CD8-positive, alpha-beta memory T cell (primary cell): Measurements from ENCODE around the gene WDFY4. TPM values are rescaled to one million over a fixed set of nuclear protein-coding genes. Genes with fewer than 3 reads are reported as not detected.

Experiments used
- CTCF ChIA-PET: fragments of 350-600 bp; sonication (Branson Sonifier 250); formaldehyde crosslinking; loops from one replicate; lab custom pipeline; 2021; ENCODE audit warnings: antibody characterized with exemption; lab: Charles Lee
- POLR2A ChIA-PET: fragments of 350-600 bp; sonication (Branson Sonifier 250); formaldehyde crosslinking; loops from one replicate; lab custom pipeline; 2021; ENCODE audit warnings: antibody characterized with exemption; lab: Charles Lee
- DNase-seq, 5 donors: peaks; one replicate each; pipeline versions ENCODE4 v3.0.0 to v3.0.0-alpha.2; 2020 to 2022; ENCODE audit warnings: mixed read lengths in 1 of 5
- H3K27ac ChIP-seq: one replicate; pipeline ENCODE4 v1.7.0; 2013; ENCODE audit warnings: low read depth, mild to moderate bottlenecking, low read length, moderate library complexity
- H3K27me3 ChIP-seq: 2 replicates; pipeline ENCODE4 v1.7.0; 2013; ENCODE audit warnings: low read length, mild to moderate bottlenecking; ENCODE audit not compliant: insufficient read depth, poor library complexity, severe bottlenecking
- H3K36me3 ChIP-seq: 2 replicates; pipeline ENCODE4 v1.7.0; 2013; ENCODE audit warnings: mild to moderate bottlenecking, low read length, moderate library complexity; ENCODE audit not compliant: insufficient read depth
- H3K4me1 ChIP-seq: 2 replicates; pipeline ENCODE4 v1.7.0; 2013; ENCODE audit warnings: mild to moderate bottlenecking, low read length, moderate library complexity; ENCODE audit not compliant: insufficient read depth
- H3K4me3 ChIP-seq: 2 replicates; pipeline ENCODE4 v1.7.0; 2013; ENCODE audit warnings: mild to moderate bottlenecking, low read length
- H3K9me3 ChIP-seq: 2 replicates; pipeline ENCODE4 v1.7.0; 2013; ENCODE audit warnings: mild to moderate bottlenecking, low read length
- H3K27ac Mint-ChIP-seq, 8 donors: one replicate each; pipeline ENCODE4 v1.8.0; 2020 to 2021; ENCODE audit warnings: mixed read lengths in 8 of 8, mild to moderate bottlenecking in 6 of 8, inconsistent platforms in 3 of 8, moderate library complexity in 3 of 8
- H3K27me3 Mint-ChIP-seq, 2 donors: one replicate each; pipeline ENCODE4 v1.8.0; 2020 to 2021; ENCODE audit warnings: mixed read lengths in 2 of 2, mild to moderate bottlenecking in 1 of 2, moderate library complexity in 1 of 2
- H3K36me3 Mint-ChIP-seq, 3 donors: one replicate each; pipeline ENCODE4 v1.8.0; 2020 to 2021; ENCODE audit warnings: mixed read lengths in 3 of 3, inconsistent platforms in 1 of 3, mild to moderate bottlenecking in 1 of 3
- H3K4me1 Mint-ChIP-seq, 3 donors: one replicate each; pipeline ENCODE4 v1.8.0; 2020 to 2021; ENCODE audit warnings: mixed read lengths in 3 of 3, inconsistent platforms in 1 of 3, mild to moderate bottlenecking in 1 of 3
- H3K4me3 Mint-ChIP-seq, 7 donors: one replicate each; pipeline ENCODE4 v1.8.0; 2020 to 2021; ENCODE audit warnings: mixed read lengths in 7 of 7, mild to moderate bottlenecking in 6 of 7, moderate library complexity in 4 of 7, inconsistent platforms in 2 of 7
- H3K9me3 Mint-ChIP-seq, 5 donors: one replicate each; pipeline ENCODE4 v1.8.0; 2020 to 2022; ENCODE audit warnings: mixed read lengths in 5 of 5, mild to moderate bottlenecking in 3 of 5, moderate library complexity in 2 of 5, inconsistent platforms in 1 of 5
- polyA plus RNA-seq: library from polyadenylated mRNA; unstranded; fragments of 300-500 nt; fragmentation: Illumina TruSeq; gene quantifications from one replicate; pipeline ENCODE4 v1.2.3, GENCODE V29; 2021
- total RNA-seq, 2 experiments: library from RNA; stranded (reverse); gene quantifications; one replicate each; pipeline ENCODE4 v1.2.3, GENCODE V29; 2021

Gene WDFY4
- total and polyA plus RNA-seq, 3 experiments from 2014 or later, result 0.20 to 0.35 TPM; not detected in 1

- H3K4me1 Mint-ChIP-seq, result peaks cover 4 to 5% (median 5%) of the 10 kb centered on the region in 3 donors
- POLR2A ChIA-PET, result no interaction called here
- Histone ChIP-seq H3K4me1 (peaks cover 5% of the 10 kb centered on the region), H3K27me3 (no peaks in the 10 kb centered on the region), H3K27ac (no peak overlapping the region), H3K9me3 (no peaks in the 10 kb centered on the region), H3K4me3 (no peak overlapping the region), H3K36me3 (no peaks in the 10 kb centered on the region)
- no peak overlapping the region for H3K27ac Mint-ChIP-seq
- peak overlapping the region in 1 of 7 donors; percentile 8 for H3K4me3 Mint-ChIP-seq
- CTCF ChIA-PET, result interaction anchor here (2.3 kb wide), 1 partner anchor 49 kb away, joined by 9 read pairs; no protein-coding TSS in a partner anchor
- DNase-seq, result no peak
- no peaks in the 10 kb centered on the region for H3K36me3 Mint-ChIP-seq
- H3K27me3 Mint-ChIP-seq, result peaks cover 18 to 26% of the 10 kb centered on the region in 2 donors
- no peaks in the 10 kb centered on the region for H3K9me3 Mint-ChIP-seq
Observed at GRCh38 chr10:48657416-48657815, 27.3 kb upstream of the WDFY4 start.

DNA sequence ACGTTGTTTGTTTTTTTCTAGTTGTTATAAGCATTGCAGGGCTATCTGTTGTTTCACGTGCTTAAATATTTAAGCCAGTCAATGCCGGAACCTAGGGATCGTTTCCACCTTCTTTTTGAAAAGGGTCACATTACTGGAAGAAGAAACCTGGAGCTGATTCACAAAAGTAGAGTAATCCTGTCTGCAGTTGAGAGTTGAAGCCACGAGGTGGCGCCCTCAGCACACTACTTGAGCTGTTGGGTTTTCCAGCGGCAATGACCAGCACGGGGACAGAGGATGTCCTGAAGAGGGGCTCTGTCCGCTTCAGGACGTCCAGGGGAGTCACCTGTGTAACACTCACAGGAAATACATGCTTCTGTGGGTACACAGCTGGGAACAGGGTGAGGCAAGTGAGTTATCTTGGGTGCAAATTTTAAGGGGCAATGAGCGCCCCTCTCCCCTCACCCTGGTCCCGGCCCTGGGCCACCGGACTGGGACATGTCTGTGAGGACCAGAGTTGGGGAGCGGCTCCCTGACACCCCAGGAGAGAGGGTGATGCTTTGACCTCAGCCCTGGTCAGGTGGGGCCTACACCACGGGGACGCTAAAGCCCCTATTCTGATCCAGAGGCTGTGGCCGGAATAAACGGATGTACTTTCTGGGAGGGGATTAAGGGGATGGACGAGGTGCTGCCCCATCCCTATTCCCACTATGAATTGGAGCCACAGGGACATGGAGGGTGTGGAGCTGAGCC is 26.3 kb upstream of the WDFY4 start:
- DNase-seq, result peak in 3 of 5 donors; percentile 22 to 32 (median 24)
- no peaks in the 10 kb centered on the region for H3K36me3 Mint-ChIP-seq
- H3K27me3 Mint-ChIP-seq, result peaks cover 15 to 26% of the 10 kb centered on the region in 2 donors
- no peaks in the 10 kb centered on the region for H3K9me3 Mint-ChIP-seq
- Histone ChIP-seq H3K9me3 (no peaks in the 10 kb centered on the region), H3K4me3 (no peak overlapping the region), H3K36me3 (no peaks in the 10 kb centered on the region), H3K27ac (no peak overlapping the region), H3K27me3 (no peaks in the 10 kb centered on the region), H3K4me1 (peaks cover 5% of the 10 kb centered on the region)
- POLR2A ChIA-PET, result no interaction called here
- H3K27ac Mint-ChIP-seq, result no peak overlapping the region
- no peak overlapping the region for H3K4me3 Mint-ChIP-seq
- peaks cover 4 to 5% (median 5%) of the 10 kb centered on the region in 3 donors for H3K4me1 Mint-ChIP-seq
- CTCF ChIA-PET, result interaction anchor here (1.2 kb wide), 1 partner anchor 295 kb away, joined by 4 read pairs; no protein-coding TSS in a partner anchor

DNA sequence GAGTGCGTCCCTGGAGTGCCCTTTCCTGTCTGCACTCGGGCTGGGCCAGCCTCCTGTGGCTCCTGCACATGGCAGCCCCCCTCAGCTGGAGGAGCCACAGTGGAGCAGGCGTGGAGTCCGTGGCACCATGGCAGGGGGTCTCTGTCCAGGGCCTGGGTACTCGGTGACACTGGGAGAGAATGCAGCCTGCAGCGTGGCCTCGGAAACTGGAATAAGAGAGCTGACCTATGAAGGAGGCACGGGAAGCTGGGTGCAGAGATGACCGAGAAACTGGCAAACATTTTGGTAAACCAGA is 25.8 kb upstream of the WDFY4 start:
- ChIA-PET POLR2A (no interaction called here), CTCF (interaction anchor here (1.2 kb wide), 1 partner anchor 296 kb away, joined by 4 read pairs; no protein-coding TSS in a partner anchor)
- no peak overlapping the region for H3K4me3 ChIP-seq
- no peaks in the 10 kb centered on the region for H3K9me3 Mint-ChIP-seq
- no peak overlapping the region for H3K27ac Mint-ChIP-seq
- H3K36me3 Mint-ChIP-seq, result no peaks in the 10 kb centered on the region
- H3K4me1 ChIP-seq, result peaks cover 5% of the 10 kb centered on the region
- no peaks in the 10 kb centered on the region for H3K9me3 ChIP-seq
- peaks cover 15 to 30% of the 10 kb centered on the region in 2 donors for H3K27me3 Mint-ChIP-seq
- no peak overlapping the region for H3K4me3 Mint-ChIP-seq
- no peaks in the 10 kb centered on the region for H3K36me3 ChIP-seq
- H3K4me1 Mint-ChIP-seq, result peaks cover 4 to 5% (median 5%) of the 10 kb centered on the region in 3 donors
- no peaks in the 10 kb centered on the region for H3K27me3 ChIP-seq
- no peak overlapping the region for H3K27ac ChIP-seq
- no peak for DNase-seq

GRCh38 chr10:48659790-48660189 is 24.9 kb upstream of the WDFY4 start:
- Histone ChIP-seq H3K36me3 (no peaks in the 10 kb centered on the region), H3K4me1 (peaks cover 5% of the 10 kb centered on the region), H3K27ac (no peak overlapping the region), H3K4me3 (no peak overlapping the region), H3K9me3 (no peaks in the 10 kb centered on the region), H3K27me3 (no peaks in the 10 kb centered on the region)
- peaks cover 0 to under 1% (median 0%) of the 10 kb centered on the region in 3 donors for H3K36me3 Mint-ChIP-seq
- POLR2A ChIA-PET, result no interaction called here
- peaks cover 0 to 2% (median 1%) of the 10 kb centered on the region in 5 donors for H3K9me3 Mint-ChIP-seq
- H3K4me3 Mint-ChIP-seq, result no peak overlapping the region
- DNase-seq, result no peak
- H3K4me1 Mint-ChIP-seq, result peaks cover 4 to 5% (median 5%) of the 10 kb centered on the region in 3 donors
- peaks cover 10 to 30% of the 10 kb centered on the region in 2 donors for H3K27me3 Mint-ChIP-seq
- H3K27ac Mint-ChIP-seq, result no peak overlapping the region
- CTCF ChIA-PET, result no interaction called here

GRCh38 chr10:48661441-48661840 is 23.2 kb upstream of the WDFY4 start:
- H3K9me3 ChIP-seq, result no peaks in the 10 kb centered on the region
- DNase-seq, result no peak
- peaks cover 2 to 3% (median 2%) of the 10 kb centered on the region in 3 donors for H3K4me1 Mint-ChIP-seq
- ChIA-PET POLR2A (no interaction called here), CTCF (no interaction called here)
- no peaks in the 10 kb centered on the region for H3K36me3 ChIP-seq
- no peak overlapping the region for H3K4me3 ChIP-seq
- H3K27me3 ChIP-seq, result no peaks in the 10 kb centered on the region
- H3K27ac Mint-ChIP-seq, result no peak overlapping the region
- H3K36me3 Mint-ChIP-seq, result peaks cover 0 to 4% (median 0%) of the 10 kb centered on the region in 3 donors
- H3K4me1 ChIP-seq, result peaks cover 4% of the 10 kb centered on the region
- no peak overlapping the region for H3K27ac ChIP-seq
- H3K4me3 Mint-ChIP-seq, result no peak overlapping the region
- peaks cover 0 to 13% (median 6%) of the 10 kb centered on the region in 5 donors for H3K9me3 Mint-ChIP-seq
- H3K27me3 Mint-ChIP-seq, result peaks cover 8 to 30% of the 10 kb centered on the region in 2 donors

DNA sequence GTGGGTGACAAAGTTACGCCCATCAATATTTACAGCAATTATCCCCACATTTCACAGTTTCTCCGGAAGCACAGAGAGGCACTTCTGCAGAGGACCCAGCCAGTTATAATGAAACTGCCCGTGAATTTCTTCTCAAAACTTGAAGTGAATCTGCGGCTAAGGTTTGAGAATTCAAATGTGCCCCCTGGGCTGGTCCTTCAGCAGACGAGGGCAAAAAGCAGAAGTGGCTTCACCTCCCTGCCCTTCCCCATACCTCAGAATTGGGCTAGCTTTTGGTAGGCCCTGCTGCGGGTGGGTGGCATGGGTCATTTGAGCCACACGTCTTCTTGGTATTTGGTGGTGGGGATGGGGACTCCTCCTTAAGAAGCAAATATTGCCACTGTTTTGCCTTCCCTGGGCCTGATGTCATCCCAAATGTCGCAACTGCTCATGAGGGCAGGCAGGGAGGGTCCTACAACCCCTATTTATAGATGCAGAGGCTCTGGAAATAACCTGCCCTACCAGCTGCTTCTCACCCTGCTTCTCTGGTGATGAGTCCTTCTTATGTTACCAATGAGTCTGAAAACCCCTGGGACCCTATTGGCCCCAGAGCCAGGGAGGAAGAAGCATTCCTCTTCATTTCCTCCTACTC is 16.6 kb upstream of the WDFY4 start:
- Histone ChIP-seq H3K4me1 (no peaks in the 10 kb centered on the region), H3K4me3 (no peak overlapping the region), H3K27me3 (peaks cover 3% of the 10 kb centered on the region), H3K9me3 (no peaks in the 10 kb centered on the region), H3K27ac (no peak overlapping the region), H3K36me3 (no peaks in the 10 kb centered on the region)
- H3K27ac Mint-ChIP-seq, result peak overlapping the region in 1 of 8 donors; percentile 75
- CTCF ChIA-PET, result interaction anchor here (1.7 kb wide), 1 partner anchor 12 kb away, joined by 5 read pairs; no protein-coding TSS in a partner anchor
- H3K9me3 Mint-ChIP-seq, result peaks cover 0 to 13% (median 6%) of the 10 kb centered on the region in 5 donors
- DNase-seq, result no peak
- no peaks in the 10 kb centered on the region for H3K4me1 Mint-ChIP-seq
- no peak overlapping the region for H3K4me3 Mint-ChIP-seq
- H3K36me3 Mint-ChIP-seq, result peaks cover 0 to 4% (median 0%) of the 10 kb centered on the region in 3 donors
- POLR2A ChIA-PET, result no interaction called here
- H3K27me3 Mint-ChIP-seq, result peaks cover 7 to 40% of the 10 kb centered on the region in 2 donors

- no peak for DNase-seq
- Mint-ChIP-seq H3K9me3 (no peaks in the 10 kb centered on the region), H3K4me1 (no peaks in the 10 kb centered on the region), H3K4me3 (no peak overlapping the region), H3K36me3 (no peaks in the 10 kb centered on the region), H3K27me3 (peaks cover 7 to 31% of the 10 kb centered on the region in 2 donors), H3K27ac (no peak overlapping the region)
- POLR2A ChIA-PET, result no interaction called here
- H3K27ac ChIP-seq, result no peak overlapping the region
- no peaks in the 10 kb centered on the region for H3K9me3 ChIP-seq
- H3K4me3 ChIP-seq, result no peak overlapping the region
- H3K27me3 ChIP-seq, result peaks cover 3% of the 10 kb centered on the region
- H3K4me1 ChIP-seq, result no peaks in the 10 kb centered on the region
- CTCF ChIA-PET, result no interaction called here
- H3K36me3 ChIP-seq, result no peaks in the 10 kb centered on the region
Observed at GRCh38 chr10:48670978-48671913, 13.4 kb upstream of the WDFY4 start.
